ENCODE data around the gene TSEN34.
"Not testable (repeated sequence)": the region's sequence is repeated elsewhere in the genome, so short reads cannot be mapped to it uniquely, and the experiment has no call there.

TSEN34 gene

DNA sequence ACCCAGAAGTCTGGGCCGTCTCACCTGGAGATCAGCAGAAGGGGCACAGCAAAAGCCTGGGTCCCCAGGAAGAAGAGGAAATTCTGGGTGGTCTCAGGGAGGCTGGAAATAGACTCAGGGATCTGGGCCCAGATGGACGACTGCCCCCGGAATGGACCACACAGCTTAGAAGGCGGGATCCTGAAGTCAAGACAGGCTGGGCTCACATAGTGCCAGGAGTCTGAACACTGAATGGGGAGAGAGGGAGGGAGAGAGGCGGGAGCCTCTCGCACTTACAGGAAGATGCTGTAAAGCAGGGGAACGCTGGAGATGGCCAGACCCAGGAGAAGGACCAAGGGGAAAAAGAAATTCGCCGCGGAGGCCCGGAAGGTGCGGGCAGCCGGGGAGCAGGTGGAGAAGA is 30.3 kb upstream of the TSEN34 start:
- no peak for DNase-seq (ENCODE audit: low spot score)

DNA sequence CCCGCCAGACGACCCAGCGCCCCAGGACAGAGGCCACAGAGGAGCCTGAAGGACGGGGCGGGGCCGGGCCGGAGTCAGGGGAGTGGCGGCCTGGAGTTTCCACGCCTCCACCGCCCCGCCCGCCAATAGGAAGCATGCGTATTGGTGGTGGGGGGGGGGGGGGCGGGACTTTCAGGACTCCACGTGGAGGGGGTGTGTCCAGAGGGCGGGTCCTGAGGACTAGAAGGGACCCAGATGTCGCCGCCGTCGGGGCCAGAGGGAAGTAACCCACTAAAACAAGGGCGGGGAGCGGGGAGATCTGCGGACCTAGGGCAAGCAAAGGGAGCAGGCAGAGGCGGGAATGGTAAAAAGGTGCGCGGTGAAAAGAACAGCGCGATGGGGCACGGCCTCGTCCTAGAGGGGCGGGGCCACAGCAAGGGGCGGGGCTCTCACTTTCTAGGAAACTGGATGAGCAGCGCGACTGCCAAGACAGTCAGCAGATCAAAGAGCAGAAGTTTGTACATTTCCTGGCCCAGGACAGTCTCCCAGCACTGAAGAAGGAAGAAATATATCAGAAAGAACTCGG is 28.8 kb upstream of the TSEN34 start:
- peak; percentile 83 for DNase-seq (ENCODE audit: low spot score)

DNA sequence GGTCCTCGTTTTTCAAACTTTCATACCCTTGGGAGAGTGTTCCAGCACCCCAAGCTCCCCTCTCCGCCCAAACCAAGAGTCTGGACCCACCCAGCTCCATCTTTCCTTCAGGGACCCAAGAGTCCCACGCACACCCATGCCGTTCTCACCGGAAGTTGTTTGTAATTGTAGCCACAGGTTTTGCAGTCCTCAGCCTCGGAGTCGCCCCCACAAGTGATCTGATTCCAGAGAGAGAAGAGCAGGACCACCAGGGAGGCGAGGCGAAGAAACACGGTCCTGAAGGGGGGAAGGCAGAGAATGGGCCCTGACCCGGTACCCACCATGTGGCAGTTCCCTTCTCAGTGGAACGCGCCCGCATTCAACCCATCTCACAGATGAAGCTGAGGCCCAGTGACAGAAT is 28.2 kb upstream of the TSEN34 start:
- DNase-seq (ENCODE audit: low spot score): no peak

DNA sequence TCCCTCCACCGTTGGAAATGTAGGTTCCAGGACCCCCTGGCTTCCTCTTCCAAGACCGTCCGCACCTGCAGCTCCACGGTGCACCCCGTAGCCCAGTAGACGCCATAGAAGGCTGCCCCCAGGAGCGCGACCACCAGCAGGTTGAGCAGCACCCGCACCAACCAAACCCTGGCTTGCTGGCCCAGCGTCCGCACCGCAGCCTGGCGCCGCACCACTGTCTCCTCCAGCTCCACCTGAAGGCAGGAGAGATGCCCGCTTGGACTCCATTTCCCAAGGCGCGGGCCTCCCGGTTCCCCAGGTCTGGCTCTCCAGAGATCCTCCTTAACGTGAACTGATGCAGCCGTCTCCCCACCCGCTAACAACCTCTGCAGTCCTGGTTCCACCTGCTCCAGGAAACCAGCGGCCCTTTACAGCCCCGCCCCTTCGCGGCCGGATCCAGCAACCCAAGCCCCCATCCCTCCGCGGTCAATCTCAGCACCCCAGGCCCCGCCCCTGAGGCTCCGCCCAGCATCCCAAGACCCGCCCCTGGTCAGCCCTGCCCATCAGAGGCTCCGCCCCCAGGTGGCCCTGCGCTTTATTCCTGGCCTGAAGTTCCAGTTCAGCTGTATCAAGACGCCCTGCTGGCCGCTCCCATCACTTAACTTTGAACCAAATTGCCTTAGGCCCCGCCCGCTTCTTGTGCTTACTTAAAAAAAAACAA is 26.6 kb upstream of the TSEN34 start:
- DNase-seq (ENCODE audit: low spot score): peak; percentile 84

DNA sequence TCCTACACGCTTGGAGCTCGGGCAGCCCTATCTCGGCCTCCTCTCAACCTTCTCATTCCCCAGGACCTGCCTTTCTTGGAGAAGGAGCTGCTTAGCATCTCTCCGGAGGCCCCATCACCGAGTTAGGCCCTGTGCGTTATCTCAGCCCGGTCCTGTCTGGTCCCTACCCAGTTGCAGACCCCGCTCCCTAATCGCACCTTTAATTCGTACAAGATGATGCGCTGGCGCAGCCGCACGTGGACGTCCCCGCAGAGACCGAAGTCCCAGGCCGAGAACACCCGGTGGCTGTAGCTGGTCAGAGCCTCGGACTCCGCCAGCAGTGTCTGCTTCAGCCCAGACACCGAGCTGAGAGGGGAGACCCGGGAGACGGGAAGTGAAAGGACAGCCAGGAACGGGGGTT is 25.9 kb upstream of the TSEN34 start:
- no peak for DNase-seq (ENCODE audit: low spot score)

DNA sequence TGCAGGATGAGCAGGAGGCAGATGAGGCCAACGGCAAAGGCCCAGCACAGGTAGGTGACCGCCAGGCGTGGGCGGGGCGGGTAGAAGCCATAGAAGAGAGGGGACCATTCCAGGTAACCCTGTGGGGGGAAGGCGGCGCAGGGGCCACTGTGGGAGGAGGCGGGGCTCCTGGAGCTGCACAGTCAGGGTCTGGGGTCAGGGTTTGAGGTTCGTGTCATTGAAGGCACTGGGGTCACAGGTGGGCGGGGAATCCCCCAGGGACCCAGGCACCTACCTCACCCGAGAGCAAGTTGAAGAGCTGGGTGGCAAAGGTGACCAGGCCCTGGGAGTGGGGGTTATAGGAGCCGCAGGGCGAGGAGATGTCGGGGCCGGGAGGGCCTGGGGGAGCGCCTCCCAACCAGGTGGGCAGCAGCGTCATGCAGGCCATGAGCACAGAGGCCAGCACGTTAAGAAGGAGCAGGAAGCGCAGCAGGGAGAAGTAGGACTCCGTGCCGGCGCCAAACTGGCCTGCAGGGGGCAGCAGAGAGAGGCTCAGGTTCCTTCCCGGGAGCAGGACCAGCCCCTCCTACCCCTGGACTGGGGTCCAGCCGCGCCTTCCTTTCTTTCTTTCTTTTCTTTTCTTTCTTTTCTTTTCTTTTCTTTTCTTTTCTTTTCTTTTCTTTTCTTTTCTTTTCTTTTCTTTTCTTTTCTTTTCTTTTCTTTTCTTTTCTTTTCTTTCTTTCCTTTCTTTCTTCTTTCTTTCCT is 22.8 kb upstream of the TSEN34 start:
- peak; percentile 94 for DNase-seq (ENCODE audit: low spot score)

DNA sequence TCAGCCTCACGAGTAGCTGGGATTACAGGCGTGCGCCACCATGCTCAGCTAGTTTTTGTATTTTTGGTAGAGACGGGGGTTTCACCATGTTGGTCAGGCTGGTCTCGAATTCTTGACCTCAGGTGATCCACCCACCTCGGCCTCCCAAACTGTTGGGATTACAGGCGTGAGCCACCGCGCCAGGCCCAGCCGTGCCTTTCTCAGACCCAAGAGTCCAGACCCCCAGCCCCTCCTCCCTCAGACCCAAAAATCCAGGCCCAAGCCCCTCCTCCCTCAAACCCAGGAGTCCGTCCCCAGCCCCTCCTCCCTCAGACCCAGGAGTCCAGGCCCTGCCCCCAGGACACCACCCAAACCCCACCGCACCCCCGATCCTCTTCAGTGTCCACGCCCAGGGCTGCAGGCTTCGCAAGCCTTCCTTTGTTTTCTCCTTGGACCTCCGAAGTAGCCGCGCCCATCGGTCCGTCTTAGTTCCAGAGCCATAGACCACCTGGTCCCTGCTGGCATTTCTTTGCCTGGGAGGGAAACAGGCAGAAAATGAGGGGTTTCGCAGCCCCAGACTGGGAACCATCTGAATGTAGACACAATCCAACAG is 21.9 kb upstream of the TSEN34 start:
- no peak for DNase-seq (ENCODE audit: low spot score)

DNA sequence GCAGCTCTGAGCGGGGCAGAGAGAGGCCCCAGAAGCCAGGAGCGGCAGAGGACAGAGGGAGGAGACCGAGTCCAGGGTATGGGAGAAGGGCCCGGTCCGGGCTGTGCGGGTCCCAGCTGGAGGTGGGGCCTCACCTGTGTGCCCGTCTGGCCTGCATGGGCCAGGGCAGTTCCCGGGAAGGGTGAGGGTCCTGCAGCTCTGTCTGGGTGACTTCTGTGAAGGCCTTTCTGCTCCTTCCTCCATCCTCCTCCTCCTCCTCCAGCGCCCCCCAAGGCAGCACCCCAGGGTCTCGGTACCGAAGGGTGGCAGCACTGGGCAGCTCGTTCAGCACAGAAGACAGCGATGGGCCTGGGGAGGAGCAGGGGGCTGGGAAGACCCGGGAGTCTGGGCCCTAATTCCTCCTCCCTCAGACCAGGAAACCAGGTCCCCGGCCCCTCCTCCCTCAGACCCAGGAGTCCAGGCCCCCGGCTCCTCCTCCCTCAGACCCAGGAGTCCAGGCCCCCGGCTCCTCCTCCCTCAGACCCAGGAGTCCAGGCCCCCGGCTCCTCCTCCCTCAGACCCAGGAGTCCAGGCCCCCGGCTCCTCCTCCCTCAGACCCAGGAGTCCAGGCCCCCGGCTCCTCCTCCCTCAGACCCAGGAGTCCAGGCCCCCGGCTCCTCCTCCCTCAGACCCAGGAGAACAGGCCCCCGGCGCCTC is 19.2 kb upstream of the TSEN34 start:
- DNase-seq (ENCODE audit: low spot score): peak; percentile 40

DNA sequence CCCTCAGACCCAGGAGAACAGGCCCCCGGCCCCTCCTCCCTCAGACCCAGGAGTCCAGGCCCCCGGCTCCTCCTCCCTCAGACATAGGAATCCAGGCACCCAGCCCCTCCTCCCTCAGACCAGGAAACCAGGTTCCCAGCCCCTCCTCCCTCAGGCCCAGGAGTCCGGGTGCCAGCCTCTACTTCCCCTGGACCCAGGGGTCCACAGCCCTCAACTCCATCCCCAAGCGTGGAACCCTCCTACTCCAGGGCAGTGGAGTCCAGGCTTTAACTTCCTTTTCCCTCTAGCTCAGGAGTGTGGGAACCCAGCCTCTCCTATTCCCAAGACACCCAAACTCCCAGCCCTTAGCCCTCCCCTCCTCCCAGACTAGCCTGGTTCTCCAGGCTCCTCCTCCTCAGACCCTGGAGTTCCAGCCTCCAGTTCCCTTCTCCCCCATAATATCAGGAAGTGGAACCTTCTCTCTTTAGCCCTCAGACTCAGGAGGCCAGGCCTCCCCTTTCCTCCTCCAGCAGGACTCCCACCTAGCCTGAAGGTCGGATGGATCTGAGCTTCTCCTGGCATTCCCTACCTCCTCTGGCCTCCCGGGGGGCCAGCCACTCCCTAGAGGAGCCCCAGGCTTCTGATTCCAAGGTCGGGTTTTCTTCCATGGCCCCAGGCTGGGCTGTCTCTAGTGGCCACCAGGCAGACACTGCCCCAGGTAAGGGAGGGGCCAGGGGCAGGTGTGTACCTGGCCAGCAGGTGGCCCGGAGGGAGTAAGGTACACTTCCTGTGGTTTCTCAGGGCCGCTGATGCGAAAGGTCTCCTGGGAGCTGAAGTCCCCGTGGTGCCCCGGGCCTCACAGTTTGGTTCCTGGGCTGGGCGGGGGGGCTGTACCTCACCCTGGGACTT is 18.4 kb upstream of the TSEN34 start, which contains the start of gene TMC4:
Gene TMC4 (minus strand): TSS at position 690 of the 888 bp plus-strand sequence. CDS start 43 bp downstream, at position 647.
- peak; percentile 57 for DNase-seq (ENCODE audit: low spot score)

DNA sequence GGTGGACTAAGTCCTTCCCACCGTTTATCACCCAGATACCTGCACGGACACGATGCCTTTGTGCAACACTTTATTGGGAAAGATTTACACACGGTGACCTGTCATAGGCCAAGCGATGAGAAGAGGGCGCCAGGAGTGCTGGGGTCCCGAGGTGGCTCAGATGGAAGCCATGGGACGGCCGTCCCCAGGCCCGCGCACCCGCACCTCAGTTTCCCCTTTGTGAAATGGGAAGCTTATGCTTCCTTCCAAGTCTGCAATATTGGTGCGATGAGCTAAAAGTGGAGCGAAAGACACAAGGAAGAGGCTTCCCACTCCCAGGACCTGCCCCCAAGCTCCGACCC is 17.8 kb upstream of the TSEN34 start:
- DNase-seq (ENCODE audit: low spot score): no peak

DNA sequence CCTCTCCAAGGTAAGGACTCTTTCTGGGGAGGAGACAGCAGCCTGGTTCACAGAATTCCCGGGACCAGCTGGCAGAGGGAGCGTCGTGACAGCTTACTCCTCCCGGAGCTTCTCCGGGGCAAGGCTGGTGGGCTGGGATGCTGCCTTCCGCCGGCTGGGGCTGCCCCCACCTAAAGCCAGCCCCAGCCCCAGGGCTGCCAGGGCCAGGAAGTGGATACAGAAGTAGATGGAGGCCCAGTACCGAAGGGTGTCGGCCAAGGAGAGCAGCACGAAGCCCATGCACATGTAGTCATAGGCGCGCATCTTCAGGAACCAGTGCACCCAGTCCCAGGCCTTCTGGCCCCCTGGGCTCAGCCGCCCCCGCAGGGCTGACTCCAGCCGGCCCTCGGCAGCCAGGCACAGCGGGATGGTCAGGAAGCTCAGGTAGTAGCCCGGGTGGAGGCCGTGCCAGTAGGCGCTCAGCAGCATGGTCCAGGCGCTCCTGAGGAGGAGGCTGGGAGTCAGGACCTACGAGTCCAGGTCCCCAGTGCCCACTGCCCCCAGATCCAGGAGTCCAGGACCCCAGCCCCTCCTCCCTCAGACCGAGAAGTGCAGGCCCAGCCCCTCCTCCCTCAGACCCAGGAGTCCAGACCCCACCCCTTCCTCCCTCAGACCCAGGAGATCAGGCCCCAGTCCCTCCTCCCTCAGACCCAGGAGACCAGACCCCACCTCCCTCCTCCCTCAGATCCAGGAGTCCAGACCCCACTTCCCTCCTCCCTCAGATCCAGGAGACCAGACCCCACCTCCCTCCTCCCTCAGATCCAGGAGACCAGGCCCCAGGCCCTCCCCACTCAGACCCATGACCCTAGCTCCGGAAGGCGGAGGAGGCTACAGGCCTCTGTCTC is 16.9 kb upstream of the TSEN34 start:
- no peak for DNase-seq (ENCODE audit: low spot score)

DNA sequence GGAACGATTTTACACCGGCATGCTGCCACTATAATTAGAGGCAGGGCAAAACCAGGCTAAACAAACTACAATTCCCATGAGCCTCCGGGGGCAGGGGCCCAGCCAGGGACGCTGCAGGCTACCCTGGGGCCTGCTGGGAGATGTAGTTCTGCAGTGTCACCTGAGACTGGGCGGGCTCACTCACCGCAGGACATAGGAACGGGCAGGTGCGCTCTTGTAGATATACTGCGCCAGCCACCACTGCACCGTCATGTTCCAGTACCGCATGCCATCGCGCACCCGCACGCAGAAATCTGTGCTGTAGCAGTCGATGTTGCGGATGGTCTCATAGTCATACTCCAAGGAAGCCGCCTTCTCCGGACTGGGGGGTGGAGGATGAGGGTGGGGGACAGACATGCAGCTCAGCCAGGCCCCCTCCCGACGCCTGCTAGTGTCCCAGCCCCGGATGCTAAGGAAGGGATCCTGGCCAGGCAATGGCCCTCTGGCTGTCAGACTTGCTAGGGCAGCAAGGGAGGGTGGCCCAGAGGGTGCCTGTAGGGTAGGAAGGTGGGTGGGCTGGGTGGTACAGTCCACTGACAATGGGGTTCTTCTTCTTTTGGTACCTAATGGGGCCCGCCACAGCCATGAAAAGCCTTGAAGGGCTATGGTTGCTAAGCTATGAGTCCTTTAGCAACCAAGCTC is 12.4 kb upstream of the TSEN34 start:
- DNase-seq (ENCODE audit: low spot score): no peak

DNA sequence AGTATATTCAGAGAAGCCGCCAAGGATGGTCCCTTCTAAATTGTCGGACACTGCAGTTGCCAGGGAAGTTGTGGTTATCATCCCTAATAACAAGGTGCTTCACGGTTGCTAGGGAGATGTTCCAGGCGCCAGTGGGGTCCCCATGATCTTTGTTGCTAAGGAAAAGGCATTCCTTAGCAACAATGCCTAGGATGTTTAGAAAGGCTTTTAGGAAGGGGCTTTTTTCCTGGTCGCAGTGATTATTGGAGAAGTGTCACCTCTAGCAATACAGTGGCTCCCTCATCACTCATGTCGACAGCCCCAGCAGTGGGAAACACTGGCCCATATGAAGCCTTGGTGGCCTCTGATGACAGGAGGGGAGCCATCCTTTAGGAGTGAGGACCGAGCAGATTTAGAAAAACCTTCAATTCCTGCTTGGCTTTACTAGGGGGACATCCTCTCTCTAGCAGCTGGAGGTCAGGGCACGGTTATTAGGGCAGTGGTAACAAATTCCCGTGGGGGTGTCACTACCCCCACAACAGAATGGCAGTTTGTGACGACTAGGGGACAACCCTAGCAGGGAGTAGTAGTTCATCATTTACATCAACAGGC is 11.8 kb upstream of the TSEN34 start:
- DNase-seq (ENCODE audit: low spot score): no peak

DNA sequence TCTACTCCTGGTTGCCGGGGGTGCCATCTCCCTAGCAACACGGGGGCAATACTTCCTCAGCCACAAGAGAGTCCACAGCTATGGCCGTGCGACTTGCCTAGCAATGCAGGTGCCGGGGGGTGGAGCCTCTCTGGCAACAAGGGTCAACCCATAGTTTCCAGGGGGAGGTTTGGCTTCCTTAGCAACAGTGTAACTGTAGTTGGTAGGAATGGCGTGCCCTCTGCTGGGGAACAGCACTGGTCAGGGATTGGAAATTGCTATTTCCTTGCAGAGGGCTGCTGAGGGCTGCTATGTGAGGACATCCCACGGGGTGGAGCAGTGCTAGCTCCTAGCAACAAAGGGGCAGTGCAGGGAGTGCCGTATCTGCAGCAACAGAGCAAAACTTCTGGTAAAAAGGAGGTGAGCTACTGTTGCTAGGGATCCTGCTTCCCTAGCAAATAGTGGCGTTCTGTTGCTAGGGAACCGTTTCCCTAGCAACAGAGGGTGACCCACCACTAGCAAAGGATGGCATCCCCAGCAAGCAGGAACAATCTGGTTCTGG is 11.1 kb upstream of the TSEN34 start:
- peak; percentile 89 for DNase-seq (ENCODE audit: low spot score)

DNA sequence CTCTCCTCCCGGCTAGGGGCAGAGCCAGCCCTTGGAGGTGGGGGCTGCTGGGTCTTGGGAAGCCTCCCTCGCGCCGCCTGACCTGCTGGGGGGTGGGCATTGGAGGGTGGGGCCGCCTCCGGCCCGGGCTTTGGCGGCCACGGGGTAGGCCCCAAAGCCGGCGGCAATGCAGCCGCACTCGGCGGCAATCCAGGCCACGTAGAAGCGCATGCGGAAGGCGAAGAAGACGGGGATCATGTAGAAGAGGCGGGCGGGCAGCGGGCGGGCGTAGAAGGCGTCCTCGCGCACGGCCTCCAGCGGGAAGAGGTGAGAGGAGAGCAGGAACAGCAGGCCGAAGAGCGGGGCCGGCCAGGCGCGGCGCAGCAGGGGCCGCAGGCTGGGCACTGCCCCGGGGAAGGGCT is 10.4 kb upstream of the TSEN34 start:
- DNase-seq (ENCODE audit: low spot score): no peak

DNA sequence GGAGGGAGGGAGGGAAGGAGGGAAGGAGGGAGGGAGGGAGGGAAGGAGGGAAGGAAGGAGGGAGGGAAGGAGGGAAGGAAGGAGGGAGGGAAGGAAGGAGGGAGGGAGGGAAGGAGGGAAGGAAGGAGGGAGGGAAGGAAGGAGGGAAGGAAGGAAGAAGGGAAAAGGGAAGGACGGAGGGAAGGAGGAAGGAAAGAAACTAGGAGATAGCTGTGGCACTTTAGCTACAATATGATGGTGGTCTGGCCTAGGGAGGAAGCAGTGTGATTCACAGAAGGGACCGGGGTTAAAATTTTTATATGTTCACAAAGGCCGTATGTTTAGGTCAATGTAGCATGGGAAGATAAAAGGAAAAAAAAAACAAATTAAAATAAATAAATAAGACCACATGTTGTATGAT is 9.2 kb upstream of the TSEN34 start:
- not testable (repeated sequence) for DNase-seq (ENCODE audit: low spot score)

DNA sequence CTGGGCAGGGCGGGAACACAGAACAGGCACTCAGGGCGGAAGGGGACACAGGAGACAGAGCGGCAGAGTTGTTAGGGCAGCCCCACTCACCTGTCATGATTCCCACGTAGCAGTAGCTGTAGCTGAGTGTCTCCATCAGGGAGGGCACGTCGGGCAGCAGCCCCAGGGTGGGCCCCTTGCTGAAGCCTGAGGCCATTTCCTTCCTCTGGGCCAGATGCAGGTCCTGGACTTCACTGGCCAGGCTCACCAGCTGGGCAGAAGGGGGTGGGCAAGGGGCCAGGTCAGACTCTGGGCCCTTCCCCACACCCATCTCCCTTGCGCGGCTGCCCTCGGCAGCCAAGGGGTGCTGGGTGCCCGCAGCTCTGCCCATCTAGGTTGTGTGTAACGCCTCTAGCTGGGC is 7.7 kb upstream of the TSEN34 start:
- DNase-seq (ENCODE audit: low spot score): no peak

DNA sequence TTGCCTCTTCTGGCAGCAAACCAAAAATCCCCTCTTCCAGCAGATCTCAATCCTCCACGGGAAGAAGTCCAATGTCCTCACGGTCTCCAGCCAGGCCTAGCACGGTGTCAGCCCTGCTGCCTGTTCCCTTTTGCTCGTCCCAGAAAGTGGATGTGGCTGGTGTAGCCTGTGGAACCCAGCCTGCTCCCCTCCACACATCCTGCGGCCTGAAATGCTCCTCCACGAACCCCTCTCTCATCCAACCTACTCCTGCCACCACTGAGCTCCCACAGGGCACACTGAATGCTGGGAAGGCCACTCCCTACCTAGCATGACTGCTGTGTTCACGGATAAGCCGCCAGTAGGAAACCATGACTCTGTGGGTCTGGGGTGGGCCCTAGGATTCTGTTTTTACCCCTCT is 4.8 kb upstream of the TSEN34 start:
- DNase-seq (ENCODE audit: low spot score): no peak

DNA sequence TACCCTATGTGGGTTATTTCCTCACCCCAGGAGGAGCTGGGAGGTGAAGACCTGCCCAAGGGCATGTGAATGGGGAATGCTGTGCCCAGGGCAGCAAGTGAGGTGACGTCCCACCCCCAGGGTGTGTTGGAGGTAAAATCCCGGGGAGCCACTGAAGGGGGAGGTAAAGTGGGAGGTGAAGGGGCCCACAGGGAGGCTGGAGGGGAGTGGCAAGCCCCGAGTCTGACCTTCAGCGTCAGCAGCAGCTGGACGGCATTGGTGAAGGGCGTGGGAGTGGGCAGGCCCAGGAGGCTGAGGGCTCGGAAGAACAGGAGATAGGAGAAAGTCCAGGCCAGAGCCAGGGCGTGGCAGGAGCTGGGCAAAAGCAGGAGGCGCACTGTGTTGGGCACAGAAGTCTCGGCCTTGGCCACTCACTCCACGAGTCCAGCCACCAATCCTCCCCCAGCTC is 4.2 kb upstream of the TSEN34 start:
- DNase-seq (ENCODE audit: low spot score): no peak
